Fibroblast of lung (primary cell): ENCODE data around the gene EMILIN2.

ENCODE experiments used
- EZH2 ChIP-seq: IDR thresholded peaks from 2 replicates; pipeline ENCODE4 v1.5.1; 2012; ENCODE audit warnings: low read length, control low read depth, mild to moderate bottlenecking; ENCODE audit errors: missing control alignments
- TF ChIP-seq, protein P1 (sequence below), 2 donors: IDR thresholded peaks in 1 of 2; conservative IDR thresholded peaks in 1 of 2; 1 replicate in 1 of 2; 2 replicates in 1 of 2; pipeline ENCODE4 v1.5.1; 2011 to 2012; ENCODE audit warnings: low read length in 2 of 2, control low read depth in 1 of 2, inconsistent platforms in 1 of 2, low read depth in 1 of 2, mild to moderate bottlenecking in 1 of 2

DNA sequence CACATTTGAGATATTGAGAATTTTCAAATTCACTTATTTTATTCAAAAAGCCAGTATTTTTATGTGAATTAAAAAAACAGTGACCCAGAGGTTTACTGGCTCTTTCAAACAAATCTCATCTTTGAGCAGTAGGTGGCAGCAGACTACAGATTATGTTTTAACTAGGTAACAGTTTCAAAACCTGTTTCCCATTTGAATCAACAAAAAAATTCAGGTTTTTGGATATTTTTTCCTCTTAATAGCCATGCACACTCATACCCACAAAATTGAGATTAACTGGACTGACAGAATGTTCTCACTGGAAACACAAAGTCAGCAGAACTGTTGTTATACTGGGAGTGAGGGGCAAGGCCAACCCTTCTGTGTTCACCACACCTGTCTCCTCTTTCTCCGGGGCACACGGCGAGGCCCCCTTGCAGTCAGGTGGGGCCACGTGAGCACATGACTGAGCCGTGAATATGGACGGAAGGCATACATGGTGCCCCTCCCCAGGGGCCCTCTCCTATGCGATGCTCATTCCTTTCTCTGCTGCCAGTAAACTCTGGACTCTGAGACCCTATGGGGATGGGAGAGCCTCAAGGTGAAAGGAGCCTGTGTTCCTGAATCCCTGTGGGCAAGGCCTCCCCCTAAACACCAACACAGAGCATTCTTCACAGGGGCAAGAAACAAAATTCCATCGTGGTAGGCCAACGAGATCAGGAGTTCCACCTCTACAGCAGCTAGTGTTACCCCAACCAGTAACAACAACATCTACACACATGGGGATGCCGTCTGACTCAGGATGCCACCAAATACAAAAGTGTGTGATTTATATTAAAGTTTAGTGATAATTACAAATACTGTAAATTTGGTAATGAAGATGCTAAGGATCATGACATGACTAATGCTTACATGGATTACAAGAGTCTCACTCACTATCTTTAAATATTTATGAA is 85.7 kb downstream of the EMILIN2 start:
- TF ChIP-seq, protein P1, sequence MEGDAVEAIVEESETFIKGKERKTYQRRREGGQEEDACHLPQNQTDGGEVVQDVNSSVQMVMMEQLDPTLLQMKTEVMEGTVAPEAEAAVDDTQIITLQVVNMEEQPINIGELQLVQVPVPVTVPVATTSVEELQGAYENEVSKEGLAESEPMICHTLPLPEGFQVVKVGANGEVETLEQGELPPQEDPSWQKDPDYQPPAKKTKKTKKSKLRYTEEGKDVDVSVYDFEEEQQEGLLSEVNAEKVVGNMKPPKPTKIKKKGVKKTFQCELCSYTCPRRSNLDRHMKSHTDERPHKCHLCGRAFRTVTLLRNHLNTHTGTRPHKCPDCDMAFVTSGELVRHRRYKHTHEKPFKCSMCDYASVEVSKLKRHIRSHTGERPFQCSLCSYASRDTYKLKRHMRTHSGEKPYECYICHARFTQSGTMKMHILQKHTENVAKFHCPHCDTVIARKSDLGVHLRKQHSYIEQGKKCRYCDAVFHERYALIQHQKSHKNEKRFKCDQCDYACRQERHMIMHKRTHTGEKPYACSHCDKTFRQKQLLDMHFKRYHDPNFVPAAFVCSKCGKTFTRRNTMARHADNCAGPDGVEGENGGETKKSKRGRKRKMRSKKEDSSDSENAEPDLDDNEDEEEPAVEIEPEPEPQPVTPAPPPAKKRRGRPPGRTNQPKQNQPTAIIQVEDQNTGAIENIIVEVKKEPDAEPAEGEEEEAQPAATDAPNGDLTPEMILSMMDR (conservative IDR thresholded peaks at IDR 0.05 in 1 of 2, IDR thresholded peaks at IDR 0.05 in 1 of 2; ENCODE audit: low read depth in 1 of 2, low read length in 2 of 2) = peak; percentile 61 to 63
- TF ChIP-seq EZH2 = no peak
